D721Med (cell line): ENCODE results near the gene DOK7.
"Not testable (repeated sequence)": the region's sequence is repeated elsewhere in the genome, so short reads cannot be mapped to it uniquely, and the experiment has no call there.

Source experiments
- DNase-seq: peaks from one replicate; pipeline ENCODE4 v3.0.0; 2011; ENCODE audit warnings: low spot score; ENCODE audit not compliant: insufficient read length
- FAIRE-seq: peaks from 2 replicates; lab custom pipeline; 2011; peaks lifted over from hg19 to GRCh38; lab: Jason Lieb, UNC
- CTCF ChIP-seq: IDR thresholded peaks from 2 replicates; pipeline ENCODE4 v1.5.1; 2012; ENCODE audit warnings: mild to moderate bottlenecking, control low read depth; ENCODE audit not compliant: insufficient read depth; ENCODE audit errors: missing control alignments

DOK7 gene

GRCh38 chr4:3447431-3448395 lies 15.4 kb upstream of the DOK7 start:
- DNase-seq (no peak), FAIRE-seq (no peak)
- no peak for TF ChIP-seq CTCF

- TF ChIP-seq CTCF = no peak
- no peak for DNase-seq
- no peak for FAIRE-seq
These were observed 14.0 kb upstream of the DOK7 start for GRCh38 chr4:3449047-3449573.

- DNase-seq = no peak
- FAIRE-seq = no peak
- TF ChIP-seq CTCF = no peak
These were observed 13.3 kb upstream of the DOK7 start for GRCh38 chr4:3449574-3450534.

GRCh38 chr4:3450643-3451042 lies 12.5 kb upstream of the DOK7 start:
- DNase-seq = no peak
- no peak for TF ChIP-seq CTCF
- FAIRE-seq = no peak

- FAIRE-seq (no peak), DNase-seq (no peak)
These were observed 11.2 kb upstream of the DOK7 start for GRCh38 chr4:3451956-3452355.

GRCh38 chr4:3452376-3452775 lies 10.7 kb upstream of the DOK7 start:
- FAIRE-seq (no peak), DNase-seq (no peak)
- peak; percentile 2 for TF ChIP-seq CTCF

More at GRCh38 chr4:3451956-3452355, 11.2 kb upstream of the DOK7 start:
- TF ChIP-seq CTCF = no peak

GRCh38 chr4:3455596-3455995 lies 7.5 kb upstream of the DOK7 start:
- DNase-seq, FAIRE-seq: not testable (repeated sequence)
